RWPE1 (cell line): ENCODE measurements around the gene SPR.

ENCODE experiments used
- CTCF ChIA-PET: fragments of 350-600 bp; sonication (Branson Sonifier 250); formaldehyde crosslinking; extraction: SDS; loops from one replicate; lab custom pipeline; 2021; lab: Yijun Ruan, JAX
- POLR2A ChIA-PET: fragments of 400-600 bp; formaldehyde crosslinking; extraction: SDS; loops from one replicate; lab custom pipeline; 2020; ENCODE audit warnings: antibody characterized with exemption; ENCODE audit not compliant: low non-redundant PET; lab: Yijun Ruan, JAX
- DNase-seq: peaks from one replicate; pipeline ENCODE4 v3.0.0; 2012; ENCODE audit warnings: low spot score
- H3K27ac ChIP-seq: fragments of 450-650 bp; 2 replicates; pipeline ENCODE4 v1.5.1; 2017
- TF ChIP-seq, protein P1 (sequence below): fragments of 450-650 bp; conservative IDR thresholded peaks from 2 replicates; pipeline ENCODE4 v1.5.1; 2017; ENCODE audit warnings: low read depth, mild to moderate bottlenecking

The SPR gene

DNA sequence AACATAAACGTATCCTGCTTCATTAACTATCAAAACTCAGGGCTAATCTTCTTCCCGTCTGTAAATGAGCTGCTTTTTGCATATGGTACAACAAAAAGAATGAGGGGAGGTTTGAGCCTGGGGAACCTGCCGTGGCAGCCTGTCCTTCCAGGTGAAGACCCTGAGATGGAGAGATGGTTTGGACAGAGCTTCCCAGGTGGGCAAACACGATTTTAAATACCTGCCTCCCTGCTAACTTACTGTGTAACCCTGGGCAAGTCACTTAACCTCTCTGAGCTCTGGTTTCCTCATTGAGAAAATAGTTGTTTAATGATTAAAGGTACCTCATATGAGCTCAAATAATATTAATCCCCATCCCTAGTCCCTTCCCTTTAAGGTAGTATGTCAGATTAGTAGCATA lies 39.2 kb downstream of the SPR start:
- CTCF ChIA-PET: interaction anchor here (0.6 to 2.7 kb wide), 3 partner anchors 32 to 48 kb away, joined by 4 to 13 read pairs (median 7); no protein-coding TSS in a partner anchor
- DNase-seq: no peak
- no peak overlapping the region for H3K27ac ChIP-seq
- POLR2A ChIA-PET: no interaction called here
- TF ChIP-seq, protein P1, sequence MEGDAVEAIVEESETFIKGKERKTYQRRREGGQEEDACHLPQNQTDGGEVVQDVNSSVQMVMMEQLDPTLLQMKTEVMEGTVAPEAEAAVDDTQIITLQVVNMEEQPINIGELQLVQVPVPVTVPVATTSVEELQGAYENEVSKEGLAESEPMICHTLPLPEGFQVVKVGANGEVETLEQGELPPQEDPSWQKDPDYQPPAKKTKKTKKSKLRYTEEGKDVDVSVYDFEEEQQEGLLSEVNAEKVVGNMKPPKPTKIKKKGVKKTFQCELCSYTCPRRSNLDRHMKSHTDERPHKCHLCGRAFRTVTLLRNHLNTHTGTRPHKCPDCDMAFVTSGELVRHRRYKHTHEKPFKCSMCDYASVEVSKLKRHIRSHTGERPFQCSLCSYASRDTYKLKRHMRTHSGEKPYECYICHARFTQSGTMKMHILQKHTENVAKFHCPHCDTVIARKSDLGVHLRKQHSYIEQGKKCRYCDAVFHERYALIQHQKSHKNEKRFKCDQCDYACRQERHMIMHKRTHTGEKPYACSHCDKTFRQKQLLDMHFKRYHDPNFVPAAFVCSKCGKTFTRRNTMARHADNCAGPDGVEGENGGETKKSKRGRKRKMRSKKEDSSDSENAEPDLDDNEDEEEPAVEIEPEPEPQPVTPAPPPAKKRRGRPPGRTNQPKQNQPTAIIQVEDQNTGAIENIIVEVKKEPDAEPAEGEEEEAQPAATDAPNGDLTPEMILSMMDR: no peak

DNA sequence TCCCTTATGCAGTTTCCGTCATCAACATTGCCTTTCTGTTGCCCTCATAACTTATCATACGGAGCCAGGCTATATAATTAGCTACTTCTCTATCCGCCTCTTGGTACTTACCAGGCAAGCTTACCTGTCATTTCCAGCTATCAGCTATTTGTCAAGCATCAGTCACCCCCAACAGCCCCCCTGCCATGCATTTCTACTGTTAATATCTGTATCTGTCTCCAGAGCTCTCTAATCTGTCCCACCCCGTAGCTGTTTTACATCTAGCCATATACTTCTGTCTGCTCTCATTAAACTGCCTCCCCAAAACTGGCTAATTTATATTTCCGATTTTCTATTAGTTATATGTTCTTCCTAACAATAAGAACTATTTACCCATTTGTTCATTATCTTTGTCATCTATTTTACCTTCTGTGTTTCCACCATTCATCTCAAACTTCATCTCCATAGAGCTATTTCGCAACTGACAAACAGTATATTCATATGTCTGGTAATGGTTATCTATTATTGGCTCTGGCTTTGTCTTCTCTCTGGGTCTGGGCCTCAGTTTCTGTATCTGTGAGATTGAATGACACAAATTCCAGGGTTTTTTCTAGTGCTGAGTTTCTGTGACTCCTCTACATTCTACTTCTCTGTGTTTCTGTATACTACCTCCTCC lies 39.7 kb downstream of the SPR start:
- CTCF ChIA-PET: interaction anchor here (2.7 kb wide), 1 partner anchor 35 kb away, joined by 13 read pairs; no protein-coding TSS in a partner anchor

DNA sequence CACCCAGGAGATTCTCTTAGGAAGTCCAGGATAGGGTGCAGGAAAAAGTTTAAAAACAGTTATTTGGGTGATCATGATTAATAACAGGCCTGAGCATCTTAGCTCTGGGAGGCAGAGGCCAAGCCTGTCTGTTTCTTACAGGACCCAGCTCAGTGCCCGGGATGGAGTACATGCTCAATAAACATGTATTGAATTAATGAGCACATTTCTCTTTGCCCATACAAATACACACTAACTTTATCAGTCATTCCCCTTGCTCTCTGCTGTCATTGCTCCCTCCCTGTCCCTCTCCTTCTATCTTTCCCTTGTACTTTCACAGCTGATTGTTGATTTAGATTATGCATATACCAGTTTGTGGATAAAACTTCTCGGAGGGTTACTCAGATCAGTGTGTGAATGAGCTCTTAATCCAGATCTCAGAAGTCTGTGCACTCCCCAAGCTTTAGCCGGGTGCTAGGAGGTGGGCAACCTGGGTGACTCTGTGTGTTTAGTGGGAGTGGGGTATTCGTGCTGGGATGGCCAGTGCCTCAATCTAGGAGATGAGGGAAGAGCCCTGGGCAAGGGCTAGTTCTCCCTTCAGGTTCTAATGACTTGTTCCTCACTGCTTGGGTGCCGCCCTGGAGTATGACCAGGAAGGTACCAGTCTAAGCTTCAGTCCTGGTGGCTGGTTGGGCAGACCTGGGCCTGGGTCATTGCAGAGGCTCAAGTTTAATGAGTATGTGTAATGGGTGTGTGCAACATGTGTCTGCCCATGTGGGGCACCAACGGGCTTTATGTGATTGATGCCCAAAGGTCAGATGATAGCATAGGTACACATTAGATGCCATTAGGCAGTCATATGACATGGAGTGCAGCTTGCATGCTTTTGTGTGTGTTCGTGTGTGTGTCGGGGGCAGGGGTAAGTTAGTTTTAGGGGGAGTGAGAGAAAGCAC lies 40.7 kb downstream of the SPR start:
- POLR2A ChIA-PET: no interaction called here

More for the DNA sequence above, 39.7 kb downstream of the SPR start:
- no peak overlapping the region for H3K27ac ChIP-seq
- POLR2A ChIA-PET: no interaction called here
- no peak for DNase-seq
- TF ChIP-seq, protein P1: no peak

DNA sequence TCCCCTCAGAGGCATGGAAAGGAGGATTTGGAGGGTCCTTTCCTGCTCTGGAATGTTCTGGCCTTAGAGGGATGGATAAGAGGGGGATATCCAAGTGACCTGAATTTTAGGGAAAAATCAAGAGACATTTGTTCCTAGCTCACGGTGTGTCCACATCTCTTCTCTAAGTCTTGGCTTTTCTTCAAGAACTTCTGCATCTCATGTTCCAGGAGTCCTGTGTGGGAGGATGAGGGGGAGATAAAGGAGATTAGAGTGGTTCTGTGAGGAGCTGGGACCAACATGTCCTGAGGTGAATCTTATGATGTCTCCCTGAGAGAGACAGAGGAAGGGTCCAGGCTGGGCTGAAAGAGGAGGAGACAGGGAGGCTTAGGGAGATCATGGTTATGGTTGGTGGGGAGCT lies 41.8 kb downstream of the SPR start:
- no peak overlapping the region for H3K27ac ChIP-seq
- TF ChIP-seq, protein P1: no peak
- ChIA-PET POLR2A (interaction anchor here (0.6 kb wide), 1 partner anchor 184 kb away, joined by 3 read pairs; the partner anchor contains the start of gene RAB11FIP5), CTCF (no interaction called here)
- no peak for DNase-seq

More for the DNA sequence above, 40.7 kb downstream of the SPR start:
- TF ChIP-seq, protein P1: no peak
- no peak for DNase-seq
- H3K27ac ChIP-seq: no peak overlapping the region
- CTCF ChIA-PET: interaction anchor here (2.7 kb wide), 1 partner anchor 36 kb away, joined by 13 read pairs; no protein-coding TSS in a partner anchor

DNA sequence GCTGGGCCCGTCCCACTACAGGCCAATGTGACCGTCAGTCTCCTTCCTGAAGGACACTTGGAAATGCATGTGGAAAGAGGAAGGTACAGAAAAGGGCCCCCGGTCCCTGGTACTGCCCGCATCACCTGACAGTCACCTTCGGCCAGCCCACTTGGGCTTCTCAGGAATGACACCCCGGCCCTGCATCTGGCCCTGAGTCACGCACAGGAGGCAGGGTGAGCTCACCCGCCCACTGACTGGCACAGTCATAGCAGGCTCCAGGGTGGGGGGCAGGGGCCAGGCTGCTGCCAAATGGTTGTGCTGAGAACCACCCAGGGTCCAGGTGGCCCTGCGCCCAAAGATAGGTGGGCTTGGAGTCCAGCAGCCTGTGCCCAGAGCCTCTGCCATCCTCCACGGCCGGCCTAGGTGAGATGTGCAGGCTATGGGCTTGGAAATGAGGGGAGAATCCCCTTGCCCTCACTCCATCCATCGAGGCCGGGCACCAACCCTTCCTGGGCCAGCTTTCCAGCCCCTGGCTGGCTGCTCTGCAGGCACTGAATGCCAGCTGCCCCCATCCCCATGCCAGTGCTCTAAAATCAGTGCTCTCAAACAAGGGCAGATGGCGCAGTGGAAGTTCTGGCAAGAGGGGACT lies 44.2 kb downstream of the SPR start:
- POLR2A ChIA-PET: no interaction called here
- CTCF ChIA-PET: interaction anchor here (1.4 kb wide), 1 partner anchor 38 kb away, joined by 3 read pairs; no protein-coding TSS in a partner anchor
- no peak overlapping the region for H3K27ac ChIP-seq
- TF ChIP-seq, protein P1: no peak
- peak; percentile 94 for DNase-seq
